RPMI7951 (cell line): Measurements from ENCODE around the gene IGFN1. TPM values are rescaled to one million over a fixed set of nuclear protein-coding genes. Genes with fewer than 3 reads are reported as not detected.

Source experiments
- DNase-seq: peaks from one replicate; pipeline ENCODE4 v3.0.0-alpha.2; 2012; ENCODE audit warnings: low read depth
- total RNA-seq: library from RNA; depleted of rRNA; stranded (reverse); fragments of >200 nt; shearing (Covaris generic); gene quantifications from 2 replicates; pipeline ENCODE4 v1.2.3, GENCODE V29; 2014

Gene IGFN1
- total RNA-seq, 1 experiment from 2014 or later, result 1.1 TPM

DNA sequence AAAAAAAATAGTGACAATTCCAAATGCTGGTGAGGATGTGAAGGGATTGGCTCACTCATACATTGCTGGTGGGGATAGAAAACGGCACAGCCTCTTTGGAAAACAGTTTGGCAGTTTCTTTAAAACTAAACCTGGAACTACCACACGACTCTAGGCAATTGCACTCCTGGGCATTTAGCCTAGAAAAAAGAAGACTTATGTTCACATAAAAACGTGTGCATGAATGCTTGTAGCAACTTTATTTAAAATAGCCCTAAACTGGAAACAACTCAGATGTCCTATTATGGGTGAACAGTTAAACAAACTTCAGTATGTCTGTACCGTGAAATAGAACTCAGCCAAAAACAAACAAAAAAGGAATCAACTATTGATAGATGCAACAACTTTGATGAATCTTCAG, 26.9 kb upstream of the IGFN1 start:
- no peak for DNase-seq

DNA sequence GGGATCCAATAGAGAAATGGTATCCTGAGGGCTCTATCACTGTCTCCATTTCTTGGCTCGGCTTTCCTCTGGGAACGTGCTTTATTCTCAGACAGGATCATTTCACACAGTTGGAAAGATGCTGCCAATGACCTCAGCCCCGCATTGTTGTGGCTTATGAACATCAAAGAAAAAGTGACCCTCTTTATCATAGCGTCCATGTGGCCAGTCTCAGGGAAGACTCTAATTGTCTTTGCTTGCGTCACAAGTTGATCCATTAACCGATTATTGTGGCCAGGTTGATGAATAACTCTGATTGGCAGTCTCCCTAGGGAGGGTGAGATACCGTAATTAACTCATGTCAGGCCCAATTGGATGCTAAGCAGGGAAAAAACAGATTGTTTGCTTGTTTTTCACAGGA, 26.0 kb upstream of the IGFN1 start:
- DNase-seq, result peak; percentile 34

DNA sequence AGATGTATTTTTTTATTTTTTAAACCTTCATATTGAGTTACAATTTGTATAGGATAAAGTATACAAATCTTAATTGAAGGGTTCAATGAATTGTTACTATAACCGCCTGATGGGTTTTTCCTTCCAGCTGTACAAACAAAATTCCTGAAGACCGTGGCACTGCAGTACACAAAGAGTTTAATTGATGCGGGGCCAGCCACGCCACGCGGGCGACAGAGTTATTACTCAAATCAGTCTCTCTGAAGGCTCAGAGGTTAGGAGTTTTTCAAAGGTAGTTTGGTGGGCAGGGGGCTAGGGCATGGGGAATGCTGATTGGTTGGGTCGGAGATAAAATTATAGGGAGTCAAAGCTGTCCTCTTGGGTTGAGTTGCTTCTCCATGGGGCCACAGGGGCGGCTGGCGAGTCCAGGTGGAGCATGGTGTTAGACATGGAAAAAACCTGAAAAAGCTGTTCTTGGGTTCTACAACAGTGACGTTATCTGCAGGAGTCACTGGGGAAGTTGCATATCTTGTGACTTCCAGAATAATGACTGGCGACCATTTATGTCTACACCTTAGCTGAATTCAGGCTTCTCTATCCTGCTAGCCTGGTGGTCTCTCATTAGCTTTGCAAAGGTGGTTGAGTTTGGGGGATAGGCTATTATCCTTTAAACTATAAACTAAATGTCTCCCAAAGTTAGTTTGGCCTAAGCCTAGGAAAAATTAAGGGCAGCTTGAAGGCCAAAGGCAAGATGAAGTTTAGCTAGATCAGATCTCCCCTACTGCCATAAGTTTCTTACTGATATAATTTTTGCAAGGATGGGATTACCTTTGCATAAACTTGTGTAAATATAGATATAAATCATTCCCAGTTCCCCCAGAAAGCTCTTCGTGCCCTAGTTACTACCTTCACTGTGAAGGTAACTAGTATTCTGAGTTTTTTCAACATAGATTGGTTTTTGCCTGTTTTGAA, 23.3 kb upstream of the IGFN1 start:
- peak; percentile 6 for DNase-seq

DNA sequence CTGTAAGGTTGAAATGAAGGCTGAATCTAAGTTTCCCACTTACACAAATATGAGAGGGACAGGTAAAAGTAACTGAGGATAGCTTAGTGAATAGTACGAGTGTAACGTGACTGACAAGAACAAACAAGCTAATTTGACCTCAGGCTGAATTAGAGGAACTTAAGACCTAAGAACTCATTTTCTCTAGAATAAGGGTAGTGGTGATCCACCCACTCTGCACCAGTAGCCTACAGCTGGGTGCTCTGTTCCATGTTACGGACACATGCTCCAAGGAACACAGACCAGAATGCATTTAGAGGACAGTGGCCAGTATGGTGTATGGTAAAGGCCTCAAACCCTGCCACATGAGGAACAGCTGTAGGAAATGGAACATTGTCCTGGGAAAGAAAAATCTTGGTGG, 21.4 kb upstream of the IGFN1 start:
- no peak for DNase-seq

DNA sequence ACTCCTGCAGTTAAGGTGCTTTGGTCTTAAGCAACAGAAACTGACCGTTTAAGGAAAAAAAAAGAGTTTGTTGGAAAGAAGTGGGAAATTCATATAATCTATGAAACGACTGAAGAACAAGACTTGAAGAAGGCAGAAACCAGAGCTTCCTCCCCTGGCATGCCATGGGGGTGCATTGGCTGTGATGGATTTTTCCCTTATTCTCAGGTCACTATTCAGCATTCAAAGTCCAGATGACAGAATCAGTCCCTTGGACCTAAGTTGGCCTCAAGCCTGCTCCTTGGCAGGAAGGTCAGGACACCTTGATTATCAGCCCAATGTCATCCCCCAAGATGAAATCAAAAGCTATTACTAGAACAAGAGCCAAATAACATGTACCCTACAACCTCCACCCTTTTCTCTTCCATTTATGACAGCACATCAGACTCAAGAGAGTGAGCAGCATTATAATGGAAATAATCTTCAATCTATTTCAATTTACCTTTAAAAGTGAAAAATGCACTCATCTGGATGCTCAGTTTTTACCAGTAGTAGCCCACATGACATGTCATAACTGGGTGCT, 20.6 kb upstream of the IGFN1 start:
- no peak for DNase-seq

DNA sequence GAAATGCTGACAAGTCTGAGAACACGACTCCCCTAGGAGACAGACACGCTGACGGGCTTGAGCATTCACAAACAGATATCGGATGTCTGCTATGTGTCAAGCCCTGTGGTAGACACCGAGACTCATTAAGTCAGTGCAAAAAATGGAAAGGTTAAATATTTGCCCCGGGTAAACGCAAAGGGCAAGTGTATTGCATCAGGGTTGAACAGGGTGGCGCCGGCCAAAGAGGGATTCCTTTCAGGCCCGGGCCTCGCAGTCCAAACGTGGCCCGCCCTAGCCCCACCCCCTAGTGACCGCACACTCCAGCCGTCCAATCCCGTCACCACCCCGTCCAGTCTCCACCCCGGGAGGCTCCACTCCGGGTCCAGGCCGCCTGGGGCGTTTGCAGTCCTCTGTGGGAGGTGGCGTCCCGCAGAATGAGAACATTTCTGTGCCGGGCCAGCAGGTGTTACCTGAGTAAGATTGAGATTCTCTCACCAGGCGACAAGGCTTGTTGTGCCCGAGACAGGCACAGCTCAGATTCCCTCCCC, 20.0 kb upstream of the IGFN1 start:
- peak; percentile 86 for DNase-seq

DNA sequence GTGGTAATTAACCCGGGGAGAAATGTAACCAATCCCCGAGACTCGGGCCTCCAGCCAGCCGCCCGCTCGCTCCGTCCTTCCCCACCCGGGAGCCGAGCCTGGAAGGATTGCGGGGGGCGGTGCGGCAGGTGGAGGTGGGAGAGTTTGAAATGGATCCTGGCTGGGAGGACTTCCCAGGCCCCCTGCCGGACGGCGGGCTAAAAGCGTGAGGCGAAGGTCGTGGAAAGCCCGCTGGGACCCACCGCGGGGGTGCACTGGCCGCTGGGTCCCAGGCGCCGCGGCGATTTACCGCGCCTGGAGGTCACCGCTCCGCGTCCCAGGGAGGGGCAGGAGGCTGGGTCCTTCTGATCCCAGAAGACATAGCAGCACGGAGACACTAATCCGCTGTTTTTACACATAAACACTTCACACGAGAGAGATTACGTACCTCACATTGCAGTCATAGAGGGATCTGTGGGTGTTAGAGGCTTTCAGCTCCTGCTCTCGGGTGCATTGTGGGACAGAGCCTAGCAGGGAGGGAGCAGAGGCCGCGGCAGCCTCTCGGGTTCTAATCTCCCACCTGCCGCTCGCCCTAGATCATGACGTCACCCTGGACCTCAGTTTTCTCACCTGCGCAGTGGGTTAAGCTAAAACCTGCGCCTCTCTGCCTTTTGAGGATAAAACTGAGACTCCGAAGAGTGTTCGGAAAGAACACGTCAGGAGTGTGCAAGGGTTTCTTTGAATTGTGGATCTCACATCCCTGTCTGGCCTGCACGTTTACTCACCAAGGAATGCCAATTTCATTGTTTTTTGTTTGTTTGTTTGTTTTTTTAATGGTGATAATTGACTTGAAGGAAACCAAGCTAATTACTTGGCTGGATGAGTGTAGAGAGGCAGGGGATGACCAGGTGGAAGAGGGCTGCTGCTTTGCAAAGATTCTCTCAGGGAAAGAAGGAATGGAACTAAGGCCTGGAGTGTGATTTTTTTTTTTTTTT, 19.3 kb upstream of the IGFN1 start:
- peak; percentile 12 for DNase-seq

DNA sequence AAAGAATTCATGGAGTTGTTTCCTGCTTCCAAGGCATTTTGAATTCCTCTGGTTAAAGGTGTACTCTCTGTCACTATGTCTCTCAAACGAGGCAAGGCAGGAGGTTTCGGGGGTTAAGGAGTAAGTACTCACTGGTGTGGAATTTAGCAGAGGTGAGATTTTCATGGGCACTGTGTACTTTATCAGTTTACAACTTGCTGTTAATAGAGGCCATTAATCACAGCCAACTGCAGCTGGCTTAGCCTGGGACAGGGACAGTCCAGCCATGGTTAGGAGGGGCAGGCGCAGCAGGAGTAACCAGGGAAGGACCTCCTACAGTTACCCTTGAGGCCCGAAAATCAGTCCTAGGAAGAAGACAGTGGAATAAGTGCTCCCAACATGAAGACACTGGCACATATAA, 18.3 kb upstream of the IGFN1 start:
- no peak for DNase-seq

DNA sequence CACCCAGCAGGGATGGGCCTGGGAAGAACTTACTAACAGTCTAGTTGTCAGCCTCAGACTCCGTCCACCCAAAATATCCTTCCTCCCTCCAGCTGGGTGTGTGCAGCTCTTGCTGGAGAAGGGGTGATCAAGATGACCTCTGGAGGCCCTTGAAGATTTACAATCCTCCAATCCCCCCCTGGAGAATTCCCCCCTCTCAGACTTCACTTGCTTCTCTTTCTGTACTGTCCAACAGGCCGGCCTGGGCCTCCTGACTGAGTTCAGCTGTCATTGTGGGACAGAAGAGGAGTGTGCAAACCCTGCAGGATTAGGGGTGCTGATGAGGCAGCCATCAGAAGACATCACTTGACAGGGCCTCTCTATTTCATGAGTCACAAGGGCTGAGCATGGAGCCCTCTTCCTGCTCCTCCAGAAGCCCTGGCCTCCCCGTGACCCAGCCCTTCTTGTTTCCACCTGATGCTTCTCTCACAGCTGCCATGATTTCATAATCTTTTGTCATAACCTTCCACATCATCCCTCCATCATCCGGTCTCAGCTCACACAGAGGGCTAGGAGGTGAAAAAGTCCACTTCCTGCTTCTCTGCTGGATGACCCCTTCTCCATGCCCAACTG, 17.5 kb upstream of the IGFN1 start:
- DNase-seq, result peak; percentile 28

DNA sequence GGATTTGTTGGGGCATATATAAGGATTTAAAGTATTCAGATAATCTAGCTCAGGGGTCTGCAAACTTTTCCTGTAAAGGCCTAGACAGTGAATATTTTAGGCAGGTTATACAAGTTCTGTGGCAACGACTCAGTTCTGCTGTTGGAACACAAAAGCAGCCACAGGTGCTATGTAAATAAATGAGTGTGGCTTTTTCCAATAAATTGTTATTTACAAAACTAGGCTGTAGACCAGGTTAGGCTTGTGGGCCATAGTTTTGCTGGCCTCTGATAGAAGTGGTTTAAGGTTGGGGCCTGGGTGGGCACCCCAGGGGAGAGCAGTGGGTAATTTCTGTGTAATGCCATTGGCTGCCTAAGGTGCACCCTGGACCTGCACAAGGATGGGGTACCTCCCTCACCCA, 16.9 kb upstream of the IGFN1 start:
- DNase-seq, result no peak

DNA sequence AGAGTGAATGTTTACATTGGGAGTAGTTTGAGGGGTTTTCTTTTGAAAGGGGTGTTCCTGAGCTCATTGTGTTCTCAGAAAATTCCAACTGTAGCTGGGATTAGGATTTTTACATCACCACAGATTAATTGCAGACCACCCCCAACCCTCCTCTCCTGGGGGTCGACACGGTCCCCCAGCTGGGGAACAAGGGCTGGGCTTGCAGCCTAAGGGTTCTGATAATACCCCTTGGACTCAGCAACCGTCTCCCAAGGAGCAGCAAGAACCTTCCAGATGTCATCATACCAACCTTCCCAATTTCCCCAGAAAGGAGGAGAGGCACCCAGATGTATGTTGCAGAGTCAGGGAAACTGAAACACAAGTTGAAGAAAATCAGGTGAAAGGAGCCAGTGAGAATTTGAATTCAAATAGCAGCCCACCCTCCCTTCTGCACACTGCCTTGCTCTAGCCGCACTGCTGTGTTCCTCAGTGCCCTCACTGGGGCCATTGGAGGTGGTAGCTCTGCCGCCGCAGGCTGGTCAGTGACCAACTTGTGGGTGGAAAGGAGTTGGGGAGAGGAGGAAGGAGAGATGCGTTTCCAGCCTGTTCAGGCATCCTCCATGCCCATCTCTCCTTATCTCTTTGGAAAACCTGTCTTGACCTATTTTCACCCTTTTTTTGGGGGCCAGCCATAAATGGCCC, 14.7 kb upstream of the IGFN1 start:
- DNase-seq, result no peak

DNA sequence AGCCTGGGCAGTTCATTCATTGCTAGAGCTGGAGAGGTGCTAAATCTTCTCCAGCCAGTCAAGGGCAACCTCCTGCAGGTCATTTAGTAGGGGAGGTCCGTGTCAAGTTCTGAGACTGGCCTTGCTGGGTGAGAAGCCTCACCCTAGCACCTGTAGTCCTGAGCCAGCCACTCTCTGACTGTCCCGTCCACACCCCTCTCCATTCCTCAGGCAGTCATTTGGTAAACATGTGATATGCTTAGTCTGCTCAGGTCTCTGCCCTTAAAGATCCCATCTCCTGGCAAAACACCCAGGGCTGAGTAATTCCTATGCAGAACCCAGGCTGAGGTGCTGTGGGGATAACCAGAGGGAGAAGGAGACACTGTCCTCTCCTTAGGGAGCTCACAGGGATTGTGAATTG, 13.7 kb upstream of the IGFN1 start:
- DNase-seq, result peak; percentile 19

DNA sequence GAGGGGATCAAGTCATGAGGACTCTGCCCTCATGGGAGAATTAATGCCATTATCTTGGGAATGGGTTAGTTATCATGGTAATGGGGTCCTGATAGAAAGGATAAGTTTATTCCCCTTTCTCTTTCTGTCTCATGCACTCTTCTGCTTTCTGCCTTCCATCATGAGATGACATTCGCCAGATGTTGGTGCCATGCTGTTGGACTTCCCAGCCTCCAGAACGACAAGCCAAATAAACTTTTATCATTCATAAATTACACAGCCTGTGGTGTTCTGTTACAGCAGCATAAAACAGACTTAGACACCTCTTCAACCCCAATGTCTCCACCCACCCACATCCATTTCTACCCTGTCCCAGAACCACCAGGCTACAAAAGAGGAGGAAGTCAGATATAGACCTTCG, 11.9 kb upstream of the IGFN1 start:
- DNase-seq, result no peak

DNA sequence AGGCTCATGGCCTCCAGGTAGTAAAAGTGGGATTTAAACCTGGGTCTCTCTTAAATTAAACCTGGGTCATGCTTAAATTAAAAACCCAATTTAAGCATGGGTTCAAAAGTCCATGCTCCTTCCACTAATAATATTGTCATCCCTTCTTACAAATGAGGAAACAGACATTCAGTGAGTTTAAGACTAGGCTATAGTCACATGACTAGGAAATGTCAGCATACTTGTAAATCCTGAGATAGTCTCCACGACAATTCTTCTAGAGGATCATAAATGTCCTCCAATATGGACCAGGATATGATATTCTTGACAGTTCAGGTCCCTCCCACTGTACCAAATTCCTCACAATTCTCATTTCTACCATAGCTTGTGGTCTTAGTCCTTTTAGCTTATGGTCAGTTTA, 10.5 kb upstream of the IGFN1 start:
- no peak for DNase-seq

DNA sequence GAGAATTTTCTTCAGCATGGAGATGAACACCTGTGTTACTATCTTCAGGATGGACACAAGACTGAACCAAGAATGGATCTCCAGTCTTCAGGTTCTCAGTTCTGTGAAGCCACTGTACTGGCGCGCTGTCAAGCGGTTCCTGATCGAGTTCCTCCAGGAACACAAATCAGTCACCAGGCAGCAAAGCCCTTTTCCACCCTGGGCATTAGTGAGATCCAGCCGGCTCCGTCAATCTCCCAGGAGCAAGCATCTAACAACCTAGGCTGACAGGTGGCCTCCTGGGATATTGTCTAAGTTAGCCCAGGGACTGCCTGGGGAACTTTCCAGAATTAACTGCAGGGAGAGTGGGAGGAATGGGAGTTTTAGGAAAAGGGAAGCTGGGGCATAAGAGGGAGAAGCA, 9.7 kb upstream of the IGFN1 start:
- no peak for DNase-seq

DNA sequence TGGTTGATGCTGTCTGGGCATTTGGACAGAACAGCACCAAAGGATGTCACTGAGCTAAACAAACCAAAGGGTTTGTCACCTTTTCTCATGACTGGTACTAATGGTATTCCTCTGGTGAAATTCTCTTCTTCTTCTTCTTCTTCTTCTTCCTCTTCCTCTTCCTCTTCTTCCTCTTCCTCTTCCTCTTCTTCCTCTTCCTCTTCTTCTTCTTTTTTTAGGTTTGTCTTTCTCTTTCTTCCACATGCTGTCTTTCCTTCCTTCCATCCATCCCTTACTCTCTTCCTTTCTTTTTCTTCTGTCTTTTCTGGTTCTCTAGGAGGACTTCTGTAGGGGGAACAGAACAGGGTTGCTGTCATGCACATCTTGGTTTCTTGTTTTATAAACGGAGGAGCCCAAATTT, 9.3 kb upstream of the IGFN1 start:
- DNase-seq, result no peak

DNA sequence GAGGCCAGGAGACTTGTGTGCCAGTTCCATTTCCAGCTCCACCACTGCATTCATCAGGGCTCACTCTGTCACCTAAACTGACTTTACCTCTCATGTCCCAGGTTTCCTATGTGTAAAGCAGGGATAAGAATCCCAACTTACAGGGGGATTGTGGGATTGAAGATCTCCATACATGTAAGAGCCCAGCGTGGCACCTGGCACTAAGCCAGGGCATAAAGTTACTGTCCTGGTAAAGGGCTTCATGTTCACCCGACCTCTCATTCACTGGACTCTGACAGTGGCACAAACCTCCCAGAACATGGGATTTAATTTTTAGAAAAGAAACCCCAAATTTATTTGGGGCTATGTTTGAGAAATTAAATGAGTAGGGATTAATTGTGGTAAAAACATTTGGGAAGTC, 8.9 kb upstream of the IGFN1 start:
- no peak for DNase-seq

DNA sequence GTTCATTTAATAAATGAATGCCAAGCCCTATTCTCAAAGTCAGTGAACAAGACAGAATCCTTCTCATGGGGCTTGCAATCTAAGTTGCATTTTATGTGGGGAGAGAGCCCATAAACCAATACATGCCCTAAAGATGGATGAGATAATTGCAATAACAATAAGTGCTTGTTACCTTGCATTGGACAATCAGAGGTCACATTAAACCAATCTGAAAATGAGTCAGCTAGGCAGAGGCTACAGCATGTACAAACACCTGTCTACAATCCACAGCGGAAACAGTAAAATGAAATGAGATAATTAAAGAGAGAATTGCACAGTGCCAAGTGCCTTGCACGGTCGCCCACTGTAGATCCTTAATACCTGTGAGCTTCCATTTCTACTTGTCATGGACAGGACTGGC, 7.4 kb upstream of the IGFN1 start:
- no peak for DNase-seq

DNA sequence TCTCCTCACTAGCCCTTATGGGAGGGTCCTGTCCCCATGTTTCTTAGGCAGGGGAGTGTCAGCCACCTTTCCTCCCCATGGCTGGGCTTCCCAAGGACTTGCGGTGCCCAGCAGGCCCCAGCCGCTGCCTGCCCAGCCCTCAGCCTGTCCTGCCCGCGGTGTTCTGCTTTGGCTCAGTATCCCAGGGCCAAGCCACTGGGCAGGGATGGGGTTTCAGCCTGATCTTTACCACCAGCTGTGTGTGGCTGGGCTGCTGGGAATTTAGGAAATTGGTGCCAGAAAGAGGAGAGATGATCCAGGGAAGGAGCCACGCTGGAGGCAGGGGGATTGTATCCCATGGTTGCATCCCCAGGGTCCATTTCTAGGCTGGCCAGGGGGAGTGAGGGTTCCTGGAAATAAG, 6.9 kb upstream of the IGFN1 start:
- DNase-seq, result no peak

DNA sequence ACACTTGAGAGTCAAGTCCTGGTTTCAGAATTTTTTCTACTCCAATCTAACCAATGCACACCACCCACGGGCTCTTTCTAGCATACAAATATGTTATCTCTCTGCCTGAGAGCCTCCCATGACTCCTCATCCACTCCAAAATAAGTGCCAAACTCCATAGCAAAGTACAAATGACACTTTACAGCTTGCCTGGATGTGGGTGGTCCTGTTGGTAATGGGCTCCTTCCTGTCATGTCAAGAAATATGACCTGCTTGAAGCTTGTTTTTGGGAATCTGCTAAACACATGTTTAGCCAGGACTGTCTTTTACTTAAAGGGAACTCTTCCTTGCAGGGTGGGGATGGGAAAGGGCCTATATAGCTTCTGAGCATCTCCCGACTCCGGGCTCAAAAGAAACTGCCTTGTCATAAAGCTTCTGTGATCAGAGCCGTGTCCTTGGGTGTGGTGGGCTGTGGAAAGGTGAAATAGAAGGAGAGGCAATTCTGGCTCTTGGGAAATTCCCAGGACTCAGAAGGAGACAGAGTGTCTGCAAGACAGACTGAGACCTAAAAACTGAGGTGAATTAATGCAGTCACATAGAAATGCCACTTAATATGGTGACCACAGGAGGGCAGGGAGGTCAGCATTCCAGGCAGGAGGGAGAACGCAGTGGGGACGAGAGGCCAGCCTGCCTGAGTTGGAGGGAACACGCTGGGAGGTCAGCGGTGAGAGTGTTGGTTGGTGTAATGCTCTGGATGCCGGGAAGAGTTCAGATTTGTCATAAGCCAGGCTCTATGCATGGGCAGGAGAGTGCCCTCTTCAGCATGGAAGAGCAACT, 6.1 kb upstream of the IGFN1 start:
- peak; percentile 81 for DNase-seq
